Activated CD4-positive, CD25-positive, alpha-beta regulatory T cell treated with anti-CD3 and anti-CD28 coated beads, Interleukin-2, amount 50 U/mL, for 72 hours (primary cell): Measurements from ENCODE around the gene PRR9.
A peak's percentile ranks its signal among the peaks of the same experiment; 100 is the strongest.
"Not testable (repeated sequence)": the region's sequence is repeated elsewhere in the genome, so short reads cannot be mapped to it uniquely, and the experiment has no call there.

Source experiments
- DNase-seq: peaks from one replicate; pipeline ENCODE4 v3.0.0; 2021

Gene PRR9

GRCh38 chr1:153217212-153217611, at the start of gene PRR9:
Gene PRR9 (plus strand): TSS chr1:153217584. CDS start chr1:153218145, 561 bp downstream.
- no peak for DNase-seq

- no peak for DNase-seq
Measured at GRCh38 chr1:153168686-153169085, 48.7 kb upstream of the PRR9 start.

GRCh38 chr1:153174624-153175023, 42.8 kb upstream of the PRR9 start:
- no peak for DNase-seq

GRCh38 chr1:153178922-153179321, 38.5 kb upstream of the PRR9 start:
- DNase-seq, result no peak

- DNase-seq, result no peak
Measured at GRCh38 chr1:153180556-153180955, 36.8 kb upstream of the PRR9 start.

GRCh38 chr1:153188301-153188700, 29.1 kb upstream of the PRR9 start:
- DNase-seq, result not testable (repeated sequence)

- no peak for DNase-seq
Measured at GRCh38 chr1:153190373-153190772, 27.0 kb upstream of the PRR9 start.

- DNase-seq, result no peak
Measured at GRCh38 chr1:153192697-153193096, 24.7 kb upstream of the PRR9 start.

GRCh38 chr1:153194331-153195050, 22.9 kb upstream of the PRR9 start:
- no peak for DNase-seq

GRCh38 chr1:153195216-153195615, 22.2 kb upstream of the PRR9 start:
- no peak for DNase-seq

GRCh38 chr1:153202006-153202405, 15.4 kb upstream of the PRR9 start:
- no peak for DNase-seq

GRCh38 chr1:153203130-153203529, 14.3 kb upstream of the PRR9 start, which contains the start of gene LELP1:
Gene LELP1 (plus strand): TSS chr1:153203430. CDS start chr1:153204708, 1,278 bp downstream.
- no peak for DNase-seq

GRCh38 chr1:153206631-153207030, 10.8 kb upstream of the PRR9 start:
- no peak for DNase-seq

GRCh38 chr1:153210206-153210605, 7.2 kb upstream of the PRR9 start:
- DNase-seq, result no peak

GRCh38 chr1:153212201-153212600, 5.2 kb upstream of the PRR9 start:
- DNase-seq, result no peak

- no peak for DNase-seq
Measured at GRCh38 chr1:153213519-153213918, 3.9 kb upstream of the PRR9 start.

- DNase-seq, result no peak
Measured at GRCh38 chr1:153217744-153218416, 496 bp downstream of the PRR9 start.

GRCh38 chr1:153220606-153221303, 3.4 kb downstream of the PRR9 start:
- no peak for DNase-seq

GRCh38 chr1:153223040-153223891, 5.9 kb downstream of the PRR9 start:
- peak; percentile 56 for DNase-seq

- no peak for DNase-seq
Measured at GRCh38 chr1:153227810-153228209, 10.4 kb downstream of the PRR9 start.

GRCh38 chr1:153228491-153228890, 11.1 kb downstream of the PRR9 start:
- no peak for DNase-seq

- DNase-seq, result not testable (repeated sequence)
Measured at GRCh38 chr1:153229076-153229829, 11.9 kb downstream of the PRR9 start.
